WTC11 (cell line): ENCODE measurements around the gene ZBTB7C.

ENCODE experiments used
- CREM ChIP-seq: sonication (generic); formaldehyde crosslinking; IDR thresholded peaks from 2 replicates; pipeline ENCODE4 v1.8.1; 2022; ENCODE audit warnings: mild to moderate bottlenecking, missing genetic modification reagents, moderate library complexity
- ESRRA ChIP-seq: sonication (generic); formaldehyde crosslinking; IDR thresholded peaks from 2 replicates; pipeline ENCODE4 v1.8.1; 2022; ENCODE audit warnings: mild to moderate bottlenecking, missing genetic modification reagents, borderline replicate concordance
- NFE2L1 ChIP-seq: sonication (generic); formaldehyde crosslinking; IDR thresholded peaks from 2 replicates; pipeline ENCODE4 v1.8.1; 2023; ENCODE audit warnings: missing genetic modification reagents
- OVOL2 ChIP-seq: fragments of 250-450 bp; sonication (Bioruptor Pico); IDR thresholded peaks from 2 replicates; pipeline ENCODE4 v1.9.0; 2021; ENCODE audit warnings: mild to moderate bottlenecking, borderline replicate concordance
- SP1 ChIP-seq: sonication (generic); formaldehyde crosslinking; conservative IDR thresholded peaks from 2 replicates; pipeline ENCODE4 v1.8.1; 2022; ENCODE audit warnings: missing genetic modification reagents
- TEAD4 ChIP-seq: sonication (generic); formaldehyde crosslinking; IDR thresholded peaks from 2 replicates; pipeline ENCODE4 v1.8.0; 2022; ENCODE audit warnings: mild to moderate bottlenecking, missing genetic modification reagents
- TF ChIP-seq, protein P1 (sequence below): fragments of 200-600 bp; IDR thresholded peaks from 2 replicates; pipeline ENCODE4 v1.8.0; 2022; ENCODE audit warnings: antibody characterized with exemption
- TF ChIP-seq, protein P2 (sequence below): sonication (generic); formaldehyde crosslinking; conservative IDR thresholded peaks from 2 replicates; pipeline ENCODE4 v1.8.1; 2022; ENCODE audit warnings: mild to moderate bottlenecking, missing genetic modification reagents
- TF ChIP-seq, protein P3 (sequence below): sonication (generic); formaldehyde crosslinking; IDR thresholded peaks from 2 replicates; pipeline ENCODE4 v1.8.0; 2022; ENCODE audit warnings: mild to moderate bottlenecking, missing genetic modification reagents
- TF ChIP-seq, protein P4 (sequence below): sonication (generic); formaldehyde crosslinking; IDR thresholded peaks from 2 replicates; pipeline ENCODE4 v1.8.1; 2023; ENCODE audit warnings: mild to moderate bottlenecking, missing genetic modification reagents, moderate library complexity
- TF ChIP-seq, protein P5 (sequence below): sonication (generic); formaldehyde crosslinking; IDR thresholded peaks from 2 replicates; pipeline ENCODE4 v1.8.0; 2022; ENCODE audit warnings: mild to moderate bottlenecking, missing genetic modification reagents
- TF ChIP-seq, protein P6 (sequence below): sonication (generic); formaldehyde crosslinking; IDR thresholded peaks from 2 replicates; pipeline ENCODE4 v1.8.1; 2022; ENCODE audit warnings: missing genetic modification reagents, borderline replicate concordance

DNA sequence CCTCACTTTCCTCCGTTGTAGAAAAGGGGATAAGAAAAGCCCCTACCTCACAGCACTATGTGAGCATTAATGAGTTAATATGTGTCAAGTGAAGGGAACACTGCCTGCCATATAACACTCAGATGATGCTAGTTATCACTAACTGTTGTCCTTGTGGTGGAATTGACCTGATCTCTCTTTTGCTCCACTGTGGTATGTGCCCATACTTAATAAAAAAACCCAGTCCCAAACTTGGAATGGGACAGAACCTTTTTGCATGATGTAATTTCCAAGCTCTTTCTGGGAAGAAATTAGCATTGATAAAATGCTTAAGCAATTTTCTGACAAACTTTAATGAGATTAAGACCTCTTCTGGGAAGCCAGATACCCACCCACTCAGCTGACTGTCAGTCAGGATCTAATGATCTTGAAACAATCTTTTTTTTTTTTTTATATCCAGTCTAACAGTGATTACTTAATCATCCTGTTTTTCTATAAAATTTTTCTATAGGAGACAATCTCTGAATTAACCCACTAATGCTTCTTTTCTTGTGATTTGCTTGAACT lies 158.7 kb downstream of the ZBTB7C start:
- no peak for TF ChIP-seq SP1 (CRISPR knock-in tag)
- no peak for TF ChIP-seq ESRRA (CRISPR knock-in tag)
- TF ChIP-seq, protein P1, sequence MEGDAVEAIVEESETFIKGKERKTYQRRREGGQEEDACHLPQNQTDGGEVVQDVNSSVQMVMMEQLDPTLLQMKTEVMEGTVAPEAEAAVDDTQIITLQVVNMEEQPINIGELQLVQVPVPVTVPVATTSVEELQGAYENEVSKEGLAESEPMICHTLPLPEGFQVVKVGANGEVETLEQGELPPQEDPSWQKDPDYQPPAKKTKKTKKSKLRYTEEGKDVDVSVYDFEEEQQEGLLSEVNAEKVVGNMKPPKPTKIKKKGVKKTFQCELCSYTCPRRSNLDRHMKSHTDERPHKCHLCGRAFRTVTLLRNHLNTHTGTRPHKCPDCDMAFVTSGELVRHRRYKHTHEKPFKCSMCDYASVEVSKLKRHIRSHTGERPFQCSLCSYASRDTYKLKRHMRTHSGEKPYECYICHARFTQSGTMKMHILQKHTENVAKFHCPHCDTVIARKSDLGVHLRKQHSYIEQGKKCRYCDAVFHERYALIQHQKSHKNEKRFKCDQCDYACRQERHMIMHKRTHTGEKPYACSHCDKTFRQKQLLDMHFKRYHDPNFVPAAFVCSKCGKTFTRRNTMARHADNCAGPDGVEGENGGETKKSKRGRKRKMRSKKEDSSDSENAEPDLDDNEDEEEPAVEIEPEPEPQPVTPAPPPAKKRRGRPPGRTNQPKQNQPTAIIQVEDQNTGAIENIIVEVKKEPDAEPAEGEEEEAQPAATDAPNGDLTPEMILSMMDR = no peak
- TF ChIP-seq, protein P2, sequence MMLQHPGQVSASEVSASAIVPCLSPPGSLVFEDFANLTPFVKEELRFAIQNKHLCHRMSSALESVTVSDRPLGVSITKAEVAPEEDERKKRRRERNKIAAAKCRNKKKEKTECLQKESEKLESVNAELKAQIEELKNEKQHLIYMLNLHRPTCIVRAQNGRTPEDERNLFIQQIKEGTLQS = no peak
- TF ChIP-seq CREM (CRISPR knock-in tag) = no peak
- TF ChIP-seq NFE2L1 (CRISPR knock-in tag) = no peak
- TF ChIP-seq, protein P3, sequence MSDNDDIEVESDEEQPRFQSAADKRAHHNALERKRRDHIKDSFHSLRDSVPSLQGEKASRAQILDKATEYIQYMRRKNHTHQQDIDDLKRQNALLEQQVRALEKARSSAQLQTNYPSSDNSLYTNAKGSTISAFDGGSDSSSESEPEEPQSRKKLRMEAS = no peak
- TF ChIP-seq, protein P4, sequence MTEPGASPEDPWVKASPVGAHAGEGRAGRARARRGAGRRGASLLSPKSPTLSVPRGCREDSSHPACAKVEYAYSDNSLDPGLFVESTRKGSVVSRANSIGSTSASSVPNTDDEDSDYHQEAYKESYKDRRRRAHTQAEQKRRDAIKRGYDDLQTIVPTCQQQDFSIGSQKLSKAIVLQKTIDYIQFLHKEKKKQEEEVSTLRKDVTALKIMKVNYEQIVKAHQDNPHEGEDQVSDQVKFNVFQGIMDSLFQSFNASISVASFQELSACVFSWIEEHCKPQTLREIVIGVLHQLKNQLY (CRISPR knock-in tag) = no peak
- no peak for TF ChIP-seq TEAD4 (CRISPR knock-in tag)
- TF ChIP-seq OVOL2 = no peak
- TF ChIP-seq, protein P5, sequence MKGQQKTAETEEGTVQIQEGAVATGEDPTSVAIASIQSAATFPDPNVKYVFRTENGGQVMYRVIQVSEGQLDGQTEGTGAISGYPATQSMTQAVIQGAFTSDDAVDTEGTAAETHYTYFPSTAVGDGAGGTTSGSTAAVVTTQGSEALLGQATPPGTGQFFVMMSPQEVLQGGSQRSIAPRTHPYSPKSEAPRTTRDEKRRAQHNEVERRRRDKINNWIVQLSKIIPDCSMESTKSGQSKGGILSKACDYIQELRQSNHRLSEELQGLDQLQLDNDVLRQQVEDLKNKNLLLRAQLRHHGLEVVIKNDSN = no peak
- TF ChIP-seq, protein P6, sequence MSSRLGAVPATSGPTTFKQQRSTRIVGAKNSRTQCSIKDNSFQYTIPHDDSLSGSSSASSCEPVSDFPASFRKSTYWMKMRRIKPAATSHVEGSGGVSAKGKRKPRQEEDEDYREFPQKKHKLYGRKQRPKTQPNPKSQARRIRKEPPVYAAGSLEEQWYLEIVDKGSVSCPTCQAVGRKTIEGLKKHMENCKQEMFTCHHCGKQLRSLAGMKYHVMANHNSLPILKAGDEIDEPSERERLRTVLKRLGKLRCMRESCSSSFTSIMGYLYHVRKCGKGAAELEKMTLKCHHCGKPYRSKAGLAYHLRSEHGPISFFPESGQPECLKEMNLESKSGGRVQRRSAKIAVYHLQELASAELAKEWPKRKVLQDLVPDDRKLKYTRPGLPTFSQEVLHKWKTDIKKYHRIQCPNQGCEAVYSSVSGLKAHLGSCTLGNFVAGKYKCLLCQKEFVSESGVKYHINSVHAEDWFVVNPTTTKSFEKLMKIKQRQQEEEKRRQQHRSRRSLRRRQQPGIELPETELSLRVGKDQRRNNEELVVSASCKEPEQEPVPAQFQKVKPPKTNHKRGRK (CRISPR knock-in tag) = no peak
